Islet of Langerhans (tissue), 1 donor: ENCODE data around the gene EMD.

Experiments
- FAIRE-seq: peaks from one replicate; lab custom pipeline; 2011; peaks lifted over from hg19 to GRCh38; lab: Jason Lieb, UNC

The EMD gene

GRCh38 chrX:154378799-154379568 lies at the start of gene EMD:
TSS of gene EMD (plus strand) at chrX:154379295. CDS start at chrX:154379485, 190 bp downstream.
- FAIRE-seq: peak; percentile 72

GRCh38 chrX:154332561-154332960 lies 46.5 kb upstream of the EMD start:
- no peak for FAIRE-seq

GRCh38 chrX:154333116-154333515 lies 46.0 kb upstream of the EMD start:
- no peak for FAIRE-seq

GRCh38 chrX:154333837-154334271 lies 45.2 kb upstream of the EMD start:
- FAIRE-seq: no peak

- no peak for FAIRE-seq
Measured at GRCh38 chrX:154334496-154334895, 44.6 kb upstream of the EMD start.

DNA sequence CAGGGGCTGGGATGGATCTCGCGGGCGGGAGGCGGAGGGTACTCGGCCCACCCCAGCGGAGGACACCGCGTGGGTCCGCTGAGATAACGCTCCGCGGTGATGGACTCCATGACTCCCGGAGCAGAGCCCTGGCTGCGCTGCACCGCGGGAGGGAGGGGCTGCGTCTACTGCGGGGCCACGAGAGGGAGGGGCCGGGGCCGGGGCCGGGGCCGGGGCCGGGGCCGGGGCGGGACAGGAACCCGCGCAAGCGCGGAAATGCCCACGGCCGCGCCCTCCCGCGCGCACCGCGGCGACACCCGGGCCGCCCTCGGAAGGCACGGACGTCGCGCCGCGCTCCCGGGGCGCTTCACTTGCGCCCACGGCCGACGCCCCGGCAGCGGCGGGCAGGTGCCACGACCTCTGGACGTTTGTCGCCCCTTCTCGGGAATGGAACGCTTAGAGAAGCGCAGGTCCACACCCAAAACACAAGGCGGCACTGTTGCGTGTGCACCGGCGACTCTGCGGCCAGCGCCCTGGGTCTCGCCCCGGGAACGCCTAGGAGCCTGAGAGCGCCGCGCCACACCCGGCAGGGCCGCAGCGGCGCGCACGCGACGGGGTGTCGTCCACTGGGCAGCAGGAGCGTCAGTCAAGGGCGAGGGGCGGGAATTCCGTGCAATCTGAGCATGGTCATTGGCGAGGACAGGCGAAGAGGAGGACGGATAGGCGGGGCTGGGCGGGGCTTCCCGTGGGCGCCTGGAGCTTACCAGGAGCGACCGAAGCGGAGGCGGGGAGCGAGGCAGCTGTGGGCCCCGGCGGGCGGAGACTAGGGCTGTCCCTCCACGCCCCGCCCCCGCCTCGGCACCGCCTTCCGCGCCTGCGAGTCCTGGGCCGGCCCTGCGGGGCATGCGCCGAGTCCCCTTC lies 37.4 kb upstream of the EMD start:
- peak; percentile 43 for FAIRE-seq

- peak; percentile 97 for FAIRE-seq
Measured at GRCh38 chrX:154343063-154343462, 36.0 kb upstream of the EMD start.

DNA sequence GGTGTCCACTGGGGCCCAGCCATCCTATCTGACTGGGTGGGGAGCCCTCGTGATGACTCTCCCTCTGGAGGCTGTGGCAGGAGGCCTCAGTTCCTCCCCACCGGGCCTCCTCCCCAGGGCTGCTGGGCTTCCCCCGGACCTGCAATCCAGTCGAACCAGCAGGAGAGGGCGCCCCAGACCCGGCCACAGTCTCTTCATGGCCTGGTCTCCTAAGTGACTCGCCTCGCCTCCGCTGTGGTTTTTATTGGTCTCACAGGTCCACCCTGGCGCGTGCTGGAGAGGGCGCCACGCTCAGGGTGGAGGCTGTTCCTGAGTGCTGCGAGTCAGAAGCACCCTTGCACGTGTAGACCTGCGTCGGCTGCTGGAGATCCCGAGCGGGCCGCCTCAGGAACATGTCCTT lies 35.5 kb upstream of the EMD start:
- FAIRE-seq: peak; percentile 98

- FAIRE-seq: no peak
Measured at GRCh38 chrX:154348114-154348531, 31.0 kb upstream of the EMD start.

- no peak for FAIRE-seq
Measured at GRCh38 chrX:154348646-154349358, 30.3 kb upstream of the EMD start.

DNA sequence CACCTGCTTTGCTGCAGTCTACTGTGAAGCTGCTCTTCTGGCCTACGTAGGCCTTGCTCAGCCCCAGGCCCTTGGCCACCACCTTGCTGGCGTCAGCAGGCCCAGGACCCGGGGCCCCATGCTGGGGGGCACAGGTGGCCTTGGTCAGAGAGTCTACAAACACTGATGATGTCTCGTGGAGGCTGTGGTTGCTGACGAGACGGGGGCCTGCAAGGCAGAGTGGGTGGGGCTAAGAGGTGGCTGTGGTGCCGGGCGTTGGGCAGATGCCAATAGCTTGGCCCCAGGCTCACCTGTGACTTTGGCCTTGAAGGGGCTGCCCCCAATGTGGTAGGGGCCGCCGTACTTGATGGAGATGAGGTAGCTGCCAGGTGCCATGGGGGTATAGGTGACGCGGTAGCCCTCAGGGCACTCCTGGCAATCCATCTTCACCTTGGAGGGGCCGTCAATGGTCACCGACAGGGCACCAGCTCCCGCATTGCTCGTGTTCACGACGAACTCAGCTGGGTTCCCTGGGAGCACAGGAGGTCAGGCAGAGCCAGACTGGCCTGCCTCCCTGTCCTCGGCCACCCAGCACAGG lies 29.6 kb upstream of the EMD start:
- FAIRE-seq: no peak

DNA sequence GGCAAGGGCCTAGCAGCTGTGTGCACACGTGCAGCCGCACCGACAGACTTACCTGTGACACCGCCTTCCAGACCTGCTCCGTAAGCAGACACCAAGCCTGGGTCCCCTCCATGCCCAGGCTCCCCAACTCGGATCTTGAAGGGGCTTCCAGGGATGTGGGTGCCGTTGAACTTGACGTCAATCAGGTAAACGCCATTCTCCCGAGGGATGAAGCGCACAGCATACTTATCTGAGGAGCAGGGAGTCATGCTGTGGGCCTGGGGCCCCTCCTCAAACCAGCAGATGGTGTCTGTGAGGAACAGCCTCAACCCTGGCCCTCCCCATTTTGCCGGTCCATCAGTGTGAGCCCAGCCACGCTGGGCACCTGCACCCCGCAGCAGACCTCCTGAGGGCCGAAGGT lies 29.1 kb upstream of the EMD start:
- FAIRE-seq: no peak

- no peak for FAIRE-seq
Measured at GRCh38 chrX:154350429-154351182, 28.5 kb upstream of the EMD start.

GRCh38 chrX:154351183-154352011 lies 27.7 kb upstream of the EMD start:
- FAIRE-seq: no peak

- FAIRE-seq: no peak
Measured at GRCh38 chrX:154352012-154352401, 27.1 kb upstream of the EMD start.

GRCh38 chrX:154352466-154352865 lies 26.6 kb upstream of the EMD start:
- no peak for FAIRE-seq

GRCh38 chrX:154353172-154353843 lies 25.8 kb upstream of the EMD start:
- FAIRE-seq: no peak

GRCh38 chrX:154354013-154354412 lies 25.1 kb upstream of the EMD start:
- FAIRE-seq: no peak

- no peak for FAIRE-seq
Measured at GRCh38 chrX:154354516-154354915, 24.6 kb upstream of the EMD start.
